Suppressor macrophage treated with lipopolysaccharide for 1 hour (primary cell): ENCODE results near the gene FUT4.
"Not testable (repeated sequence)": the region's sequence is repeated elsewhere in the genome, so short reads cannot be mapped to it uniquely, and the experiment has no call there.

Experiments
- DNase-seq, 3 donors: peaks; one replicate each; pipeline ENCODE4 v3.0.0-alpha.2; 2020 to 2022

The FUT4 gene

GRCh38 chr11:94568200-94568599, 24.5 kb downstream of the FUT4 start:
- DNase-seq, result no peak

- DNase-seq, result no peak
Observed at GRCh38 chr11:94568717-94569116, 25.0 kb downstream of the FUT4 start.

- DNase-seq, result not testable (repeated sequence)
Observed at GRCh38 chr11:94572975-94573374, 29.3 kb downstream of the FUT4 start.

GRCh38 chr11:94574193-94574961, 30.7 kb downstream of the FUT4 start:
- DNase-seq, result peak; percentile 69 to 71 (median 69)

GRCh38 chr11:94576306-94576705, 32.6 kb downstream of the FUT4 start:
- DNase-seq, result no peak

- no peak for DNase-seq
Observed at GRCh38 chr11:94577841-94578240, 34.1 kb downstream of the FUT4 start.

- DNase-seq, result no peak
Observed at GRCh38 chr11:94581926-94582325, 38.2 kb downstream of the FUT4 start.

- DNase-seq, result peak; percentile 45 to 51 (median 49)
Observed at GRCh38 chr11:94583213-94583865, 39.6 kb downstream of the FUT4 start.

GRCh38 chr11:94583866-94584500, 40.3 kb downstream of the FUT4 start:
- peak; percentile 91 to 96 (median 95) for DNase-seq

- DNase-seq, result no peak
Observed at GRCh38 chr11:94584978-94585377, 41.3 kb downstream of the FUT4 start.

GRCh38 chr11:94585399-94585798, 41.7 kb downstream of the FUT4 start:
- DNase-seq, result no peak

- DNase-seq, result no peak
Observed at GRCh38 chr11:94586546-94586945, 42.8 kb downstream of the FUT4 start.

GRCh38 chr11:94586978-94587377, 43.3 kb downstream of the FUT4 start:
- no peak for DNase-seq

GRCh38 chr11:94588366-94588942, 44.7 kb downstream of the FUT4 start:
- DNase-seq, result no peak

GRCh38 chr11:94590352-94591041, 46.8 kb downstream of the FUT4 start:
- DNase-seq, result no peak

- peak; percentile 32 to 46 (median 36) for DNase-seq
Observed at GRCh38 chr11:94593030-94593429, 49.3 kb downstream of the FUT4 start.

GRCh38 chr11:94595076-94595475, 51.4 kb downstream of the FUT4 start:
- no peak for DNase-seq

- peak; percentile 60 to 74 (median 65) for DNase-seq
Observed at GRCh38 chr11:94597896-94598295, 54.2 kb downstream of the FUT4 start.
